OCI-LY7 (cell line): ENCODE results near the gene VPS45. TPM values are rescaled to one million over a fixed set of nuclear protein-coding genes. Genes with fewer than 3 reads are reported as not detected.

ENCODE experiments used
- BruUV-seq: library from RNA; stranded (reverse); fragments of 400-500 nt; replicated peaks from 2 replicates; lab custom pipeline; 2021; lab: Mats Ljungman, UMichigan
- CTCF ChIA-PET: fragments of 300-600 bp; sonication (Branson Sonifier 250); formaldehyde crosslinking; loops from one replicate; lab custom pipeline; 2022; ENCODE audit warnings: antibody characterized with exemption; ENCODE audit not compliant: unreplicated experiment; lab: Charles Lee
- POLR2A ChIA-PET: fragments of 300-600 bp; sonication (Branson Sonifier 250); formaldehyde crosslinking; loops from one replicate; lab custom pipeline; 2022; ENCODE audit warnings: antibody characterized with exemption; lab: Charles Lee
- DNase-seq: peaks from one replicate; pipeline ENCODE4 v3.0.0-alpha.2; 2015; ENCODE audit warnings: low spot score
- H2AFZ ChIP-seq: fragments of 200-600 bp; sonication (generic), shearing (Covaris generic); 2 replicates; pipeline ENCODE4 v1.6.1; 2014; ENCODE audit warnings: mild to moderate bottlenecking, antibody characterized with exemption, low read length, moderate library complexity
- H3K27ac ChIP-seq: fragments of 200-600 bp; sonication (generic); 2 replicates; pipeline ENCODE4 v1.5.1; 2014; ENCODE audit warnings: mixed run types, low read depth, mild to moderate bottlenecking, moderate library complexity, low read length, inconsistent platforms; ENCODE audit not compliant: poor library complexity, severe bottlenecking
- H3K36me3 ChIP-seq: fragments of 200-600 bp; sonication (generic); 2 replicates; pipeline ENCODE4 v1.6.1; 2014; ENCODE audit warnings: mild to moderate bottlenecking, antibody characterized with exemption, low read length, moderate library complexity, mixed read lengths; ENCODE audit not compliant: insufficient read depth
- H3K4me1 ChIP-seq: fragments of 200-600 bp; sonication (generic); 2 replicates; pipeline ENCODE4 v1.5.1; 2014; ENCODE audit warnings: mild to moderate bottlenecking, low read length; ENCODE audit not compliant: insufficient read depth, poor library complexity, severe bottlenecking
- H3K4me2 ChIP-seq: fragments of 200-600 bp; sonication (generic); 2 replicates; pipeline ENCODE4 v1.6.1; 2014; ENCODE audit warnings: mild to moderate bottlenecking, low read length
- H3K4me3 ChIP-seq: fragments of 200-600 bp; sonication (generic); 2 replicates; pipeline ENCODE4 v1.5.1; 2014; ENCODE audit warnings: mild to moderate bottlenecking, low read depth, low read length; ENCODE audit not compliant: poor library complexity, severe bottlenecking
- H3K79me2 ChIP-seq: fragments of 200-600 bp; sonication (generic); 2 replicates; pipeline ENCODE4 v1.6.1; 2016; ENCODE audit warnings: low read depth, mild to moderate bottlenecking, low read length, moderate library complexity, mixed read lengths; ENCODE audit not compliant: insufficient read depth
- H3K9me2 ChIP-seq: fragments of 200-600 bp; sonication (generic); 2 replicates; pipeline ENCODE4 v1.6.1; 2016; ENCODE audit warnings: mild to moderate bottlenecking, low read length, mixed read lengths; ENCODE audit not compliant: insufficient read depth
- H3K9me3 ChIP-seq: fragments of 200-600 bp; sonication (generic); 2 replicates; pipeline ENCODE4 v1.6.1; 2014; ENCODE audit warnings: mild to moderate bottlenecking, mixed run types, low read length, mixed read lengths
- H4K20me1 ChIP-seq: fragments of 200-600 bp; sonication (generic); 2 replicates; pipeline ENCODE4 v1.6.1; 2014; ENCODE audit warnings: mild to moderate bottlenecking, antibody characterized with exemption, low read length, moderate library complexity, mixed read lengths; ENCODE audit not compliant: insufficient read depth
- CTCF ChIP-seq: fragments of 200-600 bp; sonication (generic); conservative IDR thresholded peaks from 2 replicates; pipeline ENCODE4 v1.5.1; 2014; ENCODE audit warnings: mild to moderate bottlenecking, antibody characterized with exemption, low read length, moderate library complexity, mixed read lengths
- EZH2phosphoT487 ChIP-seq: fragments of 200-600 bp; sonication (generic); IDR thresholded peaks from 2 replicates; pipeline ENCODE4 v1.6.1; 2018; ENCODE audit warnings: low read depth, borderline replicate concordance, mild to moderate bottlenecking, mixed run types, antibody characterized with exemption, low read length, moderate library complexity, mixed read lengths
- intact Hi-C: fragments of 100-400 bp; cut with micrococcal nuclease; formaldehyde crosslinking; loops from one replicate; pipeline ENCODE4 v1.10.0; 2022; ENCODE audit not compliant: unreplicated experiment
- total RNA-seq, 2 experiments: library from RNA; depleted of rRNA in 1 of 2; stranded (reverse); fragments of >200 nt in 1 of 2; shearing (Covaris generic) in 1 of 2; gene quantifications; 2 replicates each; pipeline ENCODE4 v1.2.3, GENCODE V29; 2014 to 2022

The VPS45 gene
- total RNA-seq, 2 experiments from 2014 or later: 40.2 to 54.4 TPM

- Histone ChIP-seq H3K9me2 (no peaks in the 10 kb centered on the region), H3K9me3 (no peaks in the 10 kb centered on the region), H3K79me2 (no peaks in the 10 kb centered on the region), H3K4me2 (no peak overlapping the region), H3K4me1 (peaks cover 7% of the 10 kb centered on the region), H3K27ac (no peak overlapping the region), H3K36me3 (peaks cover 24% of the 10 kb centered on the region), H3K4me3 (no peak overlapping the region), H4K20me1 (no peaks in the 10 kb centered on the region), H2AFZ (no peak overlapping the region)
- no TSS peak for BruUV-seq
- no peak for TF ChIP-seq CTCF
- TF ChIP-seq EZH2phosphoT487: no peak
- ChIA-PET POLR2A (interaction anchor here (1.0 to 1.5 kb wide), 3 partner anchors 18 to 241 kb away, joined by 3 to 4 read pairs (median 3); a partner anchor contains a TSS), CTCF (no interaction called here)
- DNase-seq: no peak
- intact Hi-C loops: no loop called here
Measured at GRCh38 chr1:150127464-150127863, 59.9 kb downstream of the VPS45 start.

- Histone ChIP-seq H3K4me3 (no peak overlapping the region), H4K20me1 (no peaks in the 10 kb centered on the region), H3K9me2 (no peaks in the 10 kb centered on the region), H3K36me3 (peaks cover 20% of the 10 kb centered on the region), H3K4me1 (peaks cover 7% of the 10 kb centered on the region), H3K9me3 (no peaks in the 10 kb centered on the region), H3K4me2 (no peak overlapping the region), H3K27ac (no peak overlapping the region), H2AFZ (no peak overlapping the region), H3K79me2 (no peaks in the 10 kb centered on the region)
- ChIA-PET CTCF (no interaction called here), POLR2A (interaction anchor here (1.0 to 1.5 kb wide), 3 partner anchors 19 to 242 kb away, joined by 3 to 4 read pairs (median 3); a partner anchor contains a TSS)
- BruUV-seq: no TSS peak
- TF ChIP-seq EZH2phosphoT487 (no peak), CTCF (no peak)
- intact Hi-C loops: no loop called here
- no peak for DNase-seq
Measured at GRCh38 chr1:150127868-150128267, 60.3 kb downstream of the VPS45 start.

- Histone ChIP-seq H3K9me2 (no peaks in the 10 kb centered on the region), H3K4me2 (no peak overlapping the region), H2AFZ (no peak overlapping the region), H3K79me2 (no peaks in the 10 kb centered on the region), H3K36me3 (peaks cover 22% of the 10 kb centered on the region), H3K9me3 (no peaks in the 10 kb centered on the region), H3K4me3 (no peak overlapping the region), H3K4me1 (peaks cover 7% of the 10 kb centered on the region), H4K20me1 (no peaks in the 10 kb centered on the region), H3K27ac (no peak overlapping the region)
- DNase-seq: no peak
- ChIA-PET POLR2A (interaction anchor here (1.0 to 1.2 kb wide), 2 partner anchors 8 to 31 kb away, joined by 3 read pairs; no protein-coding TSS in a partner anchor), CTCF (no interaction called here)
- TF ChIP-seq EZH2phosphoT487 (no peak), CTCF (no peak)
- intact Hi-C loops: no loop called here
- BruUV-seq: no TSS peak
Measured at GRCh38 chr1:150132372-150132771, 64.8 kb downstream of the VPS45 start.
